ENCODE results near the gene ACSL5.
"Not testable (repeated sequence)": the region's sequence is repeated elsewhere in the genome, so short reads cannot be mapped to it uniquely, and the experiment has no call there.

ACSL5 gene

GRCh38 chr10:112375721-112376395 is 1.9 kb downstream of the ACSL5 start:
- CTCF ChIA-PET, result interaction anchor here (1.0 to 2.6 kb wide), 5 partner anchors 10 to 239 kb away, joined by 3 to 16 read pairs (median 3); no protein-coding TSS in a partner anchor
- peaks cover 37% of the 10 kb centered on the region for H3K36me3 Mint-ChIP-seq
- H3K27me3 Mint-ChIP-seq, result no peaks in the 10 kb centered on the region
- peaks cover 52% of the 10 kb centered on the region for H3K4me1 Mint-ChIP-seq
- peaks cover 2% of the 10 kb centered on the region for H3K9me3 Mint-ChIP-seq
- DNase-seq, result peak; percentile 67
- H3K27ac Mint-ChIP-seq, result peak overlapping the region; percentile 99
- peak overlapping the region; percentile 100 for H3K4me3 Mint-ChIP-seq

- Mint-ChIP-seq H3K9me3 (no peaks in the 10 kb centered on the region), H3K36me3 (peaks cover 41% of the 10 kb centered on the region), H3K27me3 (no peaks in the 10 kb centered on the region), H3K27ac (peak overlapping the region; percentile 99), H3K4me3 (peak overlapping the region; percentile 100), H3K4me1 (peaks cover 52% of the 10 kb centered on the region)
- peak; percentile 25 for DNase-seq
- CTCF ChIA-PET, result interaction anchor here (1.1 to 2.6 kb wide), 3 partner anchors 9 to 60 kb away, joined by 3 to 16 read pairs (median 5); no protein-coding TSS in a partner anchor
Measured at GRCh38 chr10:112376396-112376790, 2.5 kb downstream of the ACSL5 start.

GRCh38 chr10:112377116-112377515 is 3.2 kb downstream of the ACSL5 start:
- CTCF ChIA-PET, H3K9me3 Mint-ChIP-seq, H3K27me3 Mint-ChIP-seq, DNase-seq: not testable (repeated sequence)
- Mint-ChIP-seq H3K36me3 (peaks cover 41% of the 10 kb centered on the region), H3K4me3 (peak overlapping the region; percentile 100), H3K27ac (peak overlapping the region; percentile 77), H3K4me1 (peaks cover 52% of the 10 kb centered on the region)

- H3K27me3 Mint-ChIP-seq, result no peaks in the 10 kb centered on the region
- peaks cover 46% of the 10 kb centered on the region for H3K4me1 Mint-ChIP-seq
- no peak overlapping the region for H3K27ac Mint-ChIP-seq
- DNase-seq, result no peak
- CTCF ChIA-PET, result no interaction called here
- H3K9me3 Mint-ChIP-seq, result no peaks in the 10 kb centered on the region
- H3K4me3 Mint-ChIP-seq, result no peak overlapping the region
- H3K36me3 Mint-ChIP-seq, result peaks cover 56% of the 10 kb centered on the region
Measured at GRCh38 chr10:112379635-112380296, 5.8 kb downstream of the ACSL5 start.

- Mint-ChIP-seq H3K36me3 (peaks cover 44% of the 10 kb centered on the region), H3K27ac (no peak overlapping the region), H3K9me3 (no peaks in the 10 kb centered on the region), H3K4me1 (peaks cover 22% of the 10 kb centered on the region), H3K4me3 (no peak overlapping the region), H3K27me3 (no peaks in the 10 kb centered on the region)
- CTCF ChIA-PET, result interaction anchor here (1.1 kb wide), 1 partner anchor 52 kb away, joined by 6 read pairs; no protein-coding TSS in a partner anchor
- no peak for DNase-seq
Measured at GRCh38 chr10:112382515-112383235, 8.8 kb downstream of the ACSL5 start.

GRCh38 chr10:112383325-112383724 is 9.4 kb downstream of the ACSL5 start:
- CTCF ChIA-PET, result interaction anchor here (0.6 kb wide), 1 partner anchor 152 kb away, joined by 3 read pairs; no protein-coding TSS in a partner anchor
- no peaks in the 10 kb centered on the region for H3K9me3 Mint-ChIP-seq
- no peak overlapping the region for H3K27ac Mint-ChIP-seq
- no peak for DNase-seq
- no peak overlapping the region for H3K4me3 Mint-ChIP-seq
- no peaks in the 10 kb centered on the region for H3K27me3 Mint-ChIP-seq
- H3K36me3 Mint-ChIP-seq, result peaks cover 44% of the 10 kb centered on the region
- H3K4me1 Mint-ChIP-seq, result peaks cover 19% of the 10 kb centered on the region

GRCh38 chr10:112384141-112384540 is 10.2 kb downstream of the ACSL5 start:
- Mint-ChIP-seq H3K27me3 (no peaks in the 10 kb centered on the region), H3K36me3 (peaks cover 45% of the 10 kb centered on the region), H3K4me1 (peaks cover 21% of the 10 kb centered on the region), H3K4me3 (no peak overlapping the region), H3K9me3 (no peaks in the 10 kb centered on the region), H3K27ac (no peak overlapping the region)
- CTCF ChIA-PET, result interaction anchor here (0.6 to 1.6 kb wide), 2 partner anchors 51 to 151 kb away, joined by 3 read pairs; no protein-coding TSS in a partner anchor
- DNase-seq, result no peak

- Mint-ChIP-seq H3K4me3 (no peak overlapping the region), H3K27ac (no peak overlapping the region), H3K4me1 (peaks cover 28% of the 10 kb centered on the region), H3K9me3 (no peaks in the 10 kb centered on the region), H3K36me3 (peaks cover 35% of the 10 kb centered on the region), H3K27me3 (no peaks in the 10 kb centered on the region)
- no peak for DNase-seq
- CTCF ChIA-PET, result interaction anchor here (1.1 to 1.6 kb wide), 2 partner anchors 9 to 50 kb away, joined by 3 read pairs; no protein-coding TSS in a partner anchor
Measured at GRCh38 chr10:112385201-112385600, 11.3 kb downstream of the ACSL5 start.

GRCh38 chr10:112388056-112388455 is 14.1 kb downstream of the ACSL5 start:
- H3K4me1 Mint-ChIP-seq, result peaks cover 27% of the 10 kb centered on the region
- H3K27me3 Mint-ChIP-seq, H3K9me3 Mint-ChIP-seq, DNase-seq, H3K4me3 Mint-ChIP-seq: not testable (repeated sequence)
- CTCF ChIA-PET, result interaction anchor here (1.3 to 1.5 kb wide), 2 partner anchors 14 to 16 kb away, joined by 3 read pairs; partner anchors contain the start of gene ACSL5
- peaks cover 24% of the 10 kb centered on the region for H3K36me3 Mint-ChIP-seq
- H3K27ac Mint-ChIP-seq, result peak overlapping the region; percentile 79

GRCh38 chr10:112388548-112388947 is 14.6 kb downstream of the ACSL5 start:
- Mint-ChIP-seq H3K4me3 (no peak overlapping the region), H3K27ac (peak overlapping the region; percentile 79), H3K9me3 (no peaks in the 10 kb centered on the region), H3K36me3 (peaks cover 21% of the 10 kb centered on the region), H3K4me1 (peaks cover 29% of the 10 kb centered on the region), H3K27me3 (no peaks in the 10 kb centered on the region)
- CTCF ChIA-PET, result interaction anchor here (1.3 to 1.5 kb wide), 2 partner anchors 13 to 16 kb away, joined by 3 read pairs; no protein-coding TSS in a partner anchor
- DNase-seq, result no peak

GRCh38 chr10:112389271-112389822 is 15.4 kb downstream of the ACSL5 start:
- Mint-ChIP-seq H3K36me3 (peaks cover 18% of the 10 kb centered on the region), H3K4me3 (no peak overlapping the region), H3K27ac (peak overlapping the region; percentile 79), H3K4me1 (peaks cover 32% of the 10 kb centered on the region), H3K9me3 (no peaks in the 10 kb centered on the region), H3K27me3 (no peaks in the 10 kb centered on the region)
- CTCF ChIA-PET, result interaction anchor here (1.3 kb wide), 1 partner anchor 14 kb away, joined by 3 read pairs; no protein-coding TSS in a partner anchor
- peak; percentile 44 for DNase-seq

GRCh38 chr10:112390125-112390703 is 16.3 kb downstream of the ACSL5 start:
- Mint-ChIP-seq H3K36me3 (peaks cover 15% of the 10 kb centered on the region), H3K4me1 (peaks cover 30% of the 10 kb centered on the region), H3K27me3 (no peaks in the 10 kb centered on the region), H3K4me3 (no peak overlapping the region), H3K9me3 (no peaks in the 10 kb centered on the region), H3K27ac (no peak overlapping the region)
- CTCF ChIA-PET, result no interaction called here
- DNase-seq, result no peak

- Mint-ChIP-seq H3K4me3 (no peak overlapping the region), H3K4me1 (peaks cover 27% of the 10 kb centered on the region), H3K27ac (no peak overlapping the region), H3K36me3 (peaks cover 14% of the 10 kb centered on the region), H3K27me3 (no peaks in the 10 kb centered on the region), H3K9me3 (no peaks in the 10 kb centered on the region)
- CTCF ChIA-PET, result no interaction called here
- DNase-seq, result no peak
Measured at GRCh38 chr10:112393341-112393740, 19.4 kb downstream of the ACSL5 start.
